GM13977 (cell line): ENCODE data around the gene TPRG1.
A peak's percentile ranks its signal among the peaks of the same experiment; 100 is the strongest.

ENCODE experiments used
- DNase-seq: peaks from one replicate; pipeline ENCODE4 v3.0.0; 2012; ENCODE audit warnings: low spot score
- in situ Hi-C: fragments of 300-500 bp; cut with MboI; formaldehyde crosslinking; loops from one replicate; pipeline ENCODE4 v1.12.0; 2022; ENCODE audit warnings: low sequenced_read_pairs, low pct_unique_long_range_greater_than_20kb, mixed read lengths, inconsistent platforms; ENCODE audit not compliant: unreplicated experiment
- TF ChIP-seq, protein P1 (sequence below): IDR thresholded peaks from 2 replicates; pipeline ENCODE4 v1.5.1; 2012; ENCODE audit warnings: mild to moderate bottlenecking, control low read depth; ENCODE audit not compliant: insufficient read depth; ENCODE audit errors: extremely low read depth, missing control alignments

TPRG1 gene

DNA sequence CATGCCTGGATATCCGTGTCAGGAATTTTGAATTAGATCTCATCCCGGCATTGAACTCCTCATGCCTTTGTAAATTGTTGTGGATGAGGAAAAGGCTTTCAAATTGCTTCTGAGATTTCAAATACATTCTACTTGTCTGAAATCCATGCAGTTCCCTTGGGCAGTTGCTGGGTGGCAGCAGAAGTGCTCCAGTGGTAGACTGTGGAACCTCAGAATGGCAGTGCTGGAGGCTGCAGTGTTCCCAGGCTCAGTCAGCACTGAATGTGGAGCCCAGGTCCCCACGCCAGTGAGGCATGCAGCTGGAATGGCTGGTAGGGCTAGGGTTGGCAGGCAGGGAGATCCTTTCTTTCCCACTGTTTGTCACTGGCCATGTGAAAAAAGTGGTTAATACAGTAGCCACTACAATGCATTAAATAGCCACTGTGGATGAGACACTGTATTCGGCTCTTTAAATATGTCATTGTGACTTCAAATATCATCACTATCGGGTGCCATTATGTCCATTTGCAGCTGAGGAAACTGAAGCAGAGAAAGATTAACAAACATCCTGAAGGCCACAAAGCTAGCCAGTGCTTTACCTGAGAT is 98.6 kb downstream of the TPRG1 start:
- DNase-seq = no peak
- TF ChIP-seq, protein P1, sequence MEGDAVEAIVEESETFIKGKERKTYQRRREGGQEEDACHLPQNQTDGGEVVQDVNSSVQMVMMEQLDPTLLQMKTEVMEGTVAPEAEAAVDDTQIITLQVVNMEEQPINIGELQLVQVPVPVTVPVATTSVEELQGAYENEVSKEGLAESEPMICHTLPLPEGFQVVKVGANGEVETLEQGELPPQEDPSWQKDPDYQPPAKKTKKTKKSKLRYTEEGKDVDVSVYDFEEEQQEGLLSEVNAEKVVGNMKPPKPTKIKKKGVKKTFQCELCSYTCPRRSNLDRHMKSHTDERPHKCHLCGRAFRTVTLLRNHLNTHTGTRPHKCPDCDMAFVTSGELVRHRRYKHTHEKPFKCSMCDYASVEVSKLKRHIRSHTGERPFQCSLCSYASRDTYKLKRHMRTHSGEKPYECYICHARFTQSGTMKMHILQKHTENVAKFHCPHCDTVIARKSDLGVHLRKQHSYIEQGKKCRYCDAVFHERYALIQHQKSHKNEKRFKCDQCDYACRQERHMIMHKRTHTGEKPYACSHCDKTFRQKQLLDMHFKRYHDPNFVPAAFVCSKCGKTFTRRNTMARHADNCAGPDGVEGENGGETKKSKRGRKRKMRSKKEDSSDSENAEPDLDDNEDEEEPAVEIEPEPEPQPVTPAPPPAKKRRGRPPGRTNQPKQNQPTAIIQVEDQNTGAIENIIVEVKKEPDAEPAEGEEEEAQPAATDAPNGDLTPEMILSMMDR = peak; percentile 79
- in situ Hi-C loops = loop anchor here (10.0 kb wide), 1 partner anchor 684 kb away; no protein-coding TSS in a partner anchor

DNA sequence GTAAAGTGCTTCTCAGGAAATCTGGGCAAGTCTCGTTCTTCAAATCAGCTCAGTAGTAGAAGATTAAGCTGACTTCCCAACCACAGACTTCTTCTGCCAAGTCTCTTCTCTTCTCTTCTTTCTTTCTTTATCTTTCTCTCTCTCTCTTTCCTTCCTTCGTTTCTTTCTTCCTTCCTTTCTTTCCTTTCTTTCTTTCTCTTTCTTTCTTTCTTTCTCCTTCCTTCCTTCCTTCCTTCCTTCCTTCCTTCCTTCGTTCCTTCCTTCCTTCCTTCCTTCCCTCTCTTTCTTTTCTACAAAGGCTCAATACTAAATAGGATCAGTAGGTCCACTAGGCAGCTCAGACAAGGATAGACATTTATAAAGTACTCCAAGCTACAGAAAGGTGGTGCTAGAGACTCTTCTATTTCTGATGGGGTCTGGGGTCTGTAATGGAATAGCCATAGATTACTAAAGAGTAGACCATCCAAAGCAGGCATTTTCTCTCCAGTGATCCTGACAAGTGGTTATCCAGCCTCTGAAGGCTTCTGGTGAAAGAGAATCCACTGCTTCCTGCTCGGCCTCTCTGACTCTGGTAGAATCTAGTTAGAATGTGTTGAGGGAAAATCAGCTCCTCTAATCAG is 100.8 kb downstream of the TPRG1 start:
- in situ Hi-C loops = loop anchor here (10.0 kb wide), 1 partner anchor 682 kb away; no protein-coding TSS in a partner anchor
- DNase-seq = peak; percentile 13
- TF ChIP-seq, protein P1 = peak; percentile 57

DNA sequence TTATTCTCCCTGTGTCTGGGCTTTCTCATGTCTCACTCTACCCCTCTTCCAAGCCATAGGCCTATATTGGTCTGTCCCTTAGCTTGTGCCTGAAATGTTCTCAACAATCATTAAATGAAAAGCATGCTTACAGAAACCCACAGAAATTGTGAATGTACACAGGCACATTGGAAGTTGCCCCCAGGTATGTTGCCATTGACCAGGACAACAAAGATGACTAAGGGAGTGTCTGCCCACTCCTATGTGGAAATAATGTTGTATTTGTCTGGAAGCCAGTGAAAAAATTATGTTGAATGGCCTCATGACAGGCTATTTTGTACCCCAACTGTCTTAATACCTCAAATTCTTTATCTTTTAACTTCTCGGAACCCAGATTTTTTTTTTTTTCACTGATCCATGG is 102.0 kb downstream of the TPRG1 start:
- no peak for DNase-seq
- TF ChIP-seq, protein P1 = no peak
- in situ Hi-C loops = loop anchor here (10.0 kb wide), 1 partner anchor 681 kb away; no protein-coding TSS in a partner anchor

DNA sequence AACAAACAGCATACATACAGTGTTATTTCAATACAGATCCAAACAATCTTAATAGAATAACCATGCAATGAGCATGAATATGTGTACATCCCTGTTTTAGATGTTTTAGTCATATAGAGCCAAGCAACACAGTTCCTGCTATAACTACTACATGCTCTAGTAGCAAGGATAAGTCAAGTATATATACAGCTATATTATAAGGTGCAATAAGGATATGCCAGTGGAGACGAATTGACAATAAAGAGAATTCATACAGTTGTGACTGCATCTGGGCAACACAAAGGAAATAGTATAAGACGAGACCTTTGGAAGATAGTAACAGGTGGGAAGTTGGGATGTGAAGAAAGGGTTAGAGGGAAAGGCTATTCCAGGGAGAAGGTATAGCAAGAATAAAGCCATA is 103.4 kb downstream of the TPRG1 start:
- DNase-seq = no peak
- in situ Hi-C loops = loop anchor here (10.0 kb wide), 1 partner anchor 680 kb away; no protein-coding TSS in a partner anchor
- TF ChIP-seq, protein P1 = no peak

DNA sequence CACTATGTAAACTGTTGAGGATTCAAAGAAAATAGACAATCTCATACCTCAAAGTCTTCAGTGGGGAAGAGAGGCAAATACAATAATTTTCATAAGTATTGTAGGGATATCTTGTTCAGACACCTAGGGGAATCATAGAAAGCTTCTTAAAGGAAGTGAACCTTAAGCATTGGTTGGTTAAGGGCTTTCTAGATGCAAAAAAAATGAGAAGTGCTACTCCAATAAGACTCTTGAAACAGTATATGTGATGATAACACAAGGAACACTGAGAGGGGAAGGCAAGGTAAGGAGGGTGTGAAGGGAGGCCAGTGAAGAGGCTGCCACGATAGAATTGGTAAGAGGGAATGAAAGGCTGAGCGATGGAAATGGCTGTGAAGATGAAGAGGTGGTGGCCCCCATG is 104.1 kb downstream of the TPRG1 start:
- TF ChIP-seq, protein P1 = no peak
- no peak for DNase-seq
- in situ Hi-C loops = loop anchor here (10.0 kb wide), 1 partner anchor 679 kb away; no protein-coding TSS in a partner anchor

DNA sequence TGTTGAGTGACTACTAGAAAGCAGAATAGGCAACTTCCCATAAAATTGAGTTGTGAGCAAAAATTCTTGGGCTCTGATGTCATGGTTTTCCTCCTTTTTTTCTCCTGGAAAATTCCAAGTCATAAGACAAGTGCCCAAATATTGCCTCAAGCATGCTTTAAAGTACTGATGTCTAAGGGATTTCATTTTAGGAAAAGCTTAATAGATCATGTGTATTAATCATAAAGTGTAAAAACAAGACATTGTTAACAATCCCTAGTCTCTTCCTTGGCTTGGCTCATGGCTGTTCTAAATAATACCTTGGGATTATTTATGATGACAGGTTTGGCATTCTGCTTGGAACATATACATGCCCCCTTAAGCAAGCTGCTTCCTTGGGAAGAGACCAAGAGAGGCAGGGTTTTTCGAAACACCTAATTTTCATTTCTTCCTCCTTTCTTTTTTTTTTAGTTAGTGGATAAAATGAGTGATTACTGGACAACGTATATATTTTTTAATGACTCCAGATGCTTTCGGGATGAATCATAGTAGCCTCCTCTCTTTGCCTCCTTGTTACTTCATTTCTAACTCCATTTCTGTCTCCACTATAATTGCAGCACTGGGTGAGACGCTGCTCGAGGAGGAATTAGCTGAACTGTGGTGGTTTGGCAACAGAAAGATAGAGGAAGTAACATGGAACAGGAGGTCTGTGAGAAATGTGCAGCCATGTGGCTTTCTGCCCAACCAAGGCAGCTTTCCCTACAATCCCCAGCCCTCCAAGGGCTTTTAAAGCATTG is 104.9 kb downstream of the TPRG1 start:
- DNase-seq = no peak
- TF ChIP-seq, protein P1 = no peak
- in situ Hi-C loops = loop anchor here (10.0 kb wide), 1 partner anchor 678 kb away; no protein-coding TSS in a partner anchor
